GM12892 (cell line): ENCODE data around the gene DTWD2.

Experiments used
- POLR2A ChIP-seq: IDR thresholded peaks from 2 replicates; pipeline ENCODE4 v1.6.1; 2011; ENCODE audit warnings: low read depth, low read length, control low read depth
- TAF1 ChIP-seq: IDR thresholded peaks from 2 replicates; pipeline ENCODE4 v1.6.1; 2011; ENCODE audit warnings: low read depth, mild to moderate bottlenecking, control low read depth, low read length, borderline replicate concordance

DNA sequence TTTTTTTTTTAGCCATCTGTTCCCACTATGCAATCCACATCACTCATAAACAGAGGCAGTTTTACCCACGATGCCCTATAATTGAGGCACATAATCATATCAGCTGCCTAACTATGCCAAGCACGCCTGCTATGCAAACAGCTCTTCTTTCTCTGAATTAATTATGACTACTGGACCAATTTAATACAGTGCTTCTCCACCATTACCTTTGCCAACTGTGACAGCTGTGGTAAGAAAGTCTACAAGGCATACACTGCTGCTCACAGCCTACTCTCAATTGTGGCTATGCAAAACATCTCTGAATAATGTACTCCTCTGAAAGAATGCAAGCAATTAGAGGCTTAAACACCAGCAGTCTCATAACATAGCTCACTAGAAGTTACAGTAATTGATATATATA, 97.1 kb downstream of the DTWD2 start:
- TF ChIP-seq POLR2A (no peak), TAF1 (no peak)
